ENCODE results near the gene ASXL1. TPM values are rescaled to one million over a fixed set of nuclear protein-coding genes. Genes with fewer than 3 reads are reported as not detected.

Gene ASXL1
- total RNA-seq, 1 experiment from 2014 or later: 22.7 TPM

DNA sequence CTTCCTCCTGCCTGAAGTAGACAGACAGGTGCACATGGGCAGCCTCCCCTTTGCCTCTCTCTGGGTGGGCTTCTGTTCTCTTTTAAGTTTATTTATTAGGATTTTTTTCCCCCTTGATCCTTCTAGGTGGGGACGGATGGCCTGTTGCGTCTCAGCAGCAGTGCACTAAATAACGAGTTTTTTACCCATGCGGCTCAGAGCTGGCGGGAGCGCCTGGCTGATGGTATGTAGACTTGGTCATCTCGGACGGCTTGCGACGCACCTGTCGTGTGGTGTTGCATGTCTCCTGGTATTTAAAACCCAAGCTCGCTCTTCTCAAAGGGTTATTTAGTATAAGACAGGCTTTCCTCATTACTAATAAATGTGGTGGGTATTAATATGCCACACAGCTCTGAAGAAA is 73.3 kb downstream of the ASXL1 start:
- Mint-ChIP-seq H3K27me3 (ENCODE audit: low read depth) (no peaks in the 10 kb centered on the region), H3K4me3 (no peak overlapping the region), H3K36me3 (peaks cover 28% of the 10 kb centered on the region), H3K9me3 (no peaks in the 10 kb centered on the region), H3K27ac (no peak overlapping the region), H3K4me1 (no peaks in the 10 kb centered on the region)
- CTCF ChIA-PET: interaction anchor here (0.5 kb wide), 1 partner anchor 578 kb away, joined by 3 read pairs; no protein-coding TSS in a partner anchor
- no peak for ATAC-seq
- POLR2A ChIA-PET: no interaction called here
- TF ChIP-seq, protein P1, sequence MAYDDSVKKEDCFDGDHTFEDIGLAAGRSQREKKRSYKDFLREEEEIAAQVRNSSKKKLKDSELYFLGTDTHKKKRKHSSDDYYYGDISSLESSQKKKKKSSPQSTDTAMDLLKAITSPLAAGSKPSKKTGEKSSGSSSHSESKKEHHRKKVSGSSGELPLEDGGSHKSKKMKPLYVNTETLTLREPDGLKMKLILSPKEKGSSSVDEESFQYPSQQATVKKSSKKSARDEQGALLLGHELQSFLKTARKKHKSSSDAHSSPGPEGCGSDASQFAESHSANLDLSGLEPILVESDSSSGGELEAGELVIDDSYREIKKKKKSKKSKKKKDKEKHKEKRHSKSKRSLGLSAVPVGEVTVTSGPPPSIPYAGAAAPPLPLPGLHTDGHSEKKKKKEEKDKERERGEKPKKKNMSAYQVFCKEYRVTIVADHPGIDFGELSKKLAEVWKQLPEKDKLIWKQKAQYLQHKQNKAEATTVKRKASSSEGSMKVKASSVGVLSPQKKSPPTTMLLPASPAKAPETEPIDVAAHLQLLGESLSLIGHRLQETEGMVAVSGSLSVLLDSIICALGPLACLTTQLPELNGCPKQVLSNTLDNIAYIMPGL (CRISPR knock-in tag; IDR thresholded peaks at IDR 0.05): no peak
- TF ChIP-seq GABPB1 (CRISPR knock-in tag; IDR thresholded peaks at IDR 0.05): no peak
- no peak for TF ChIP-seq TEAD1 (CRISPR knock-in tag; IDR thresholded peaks at IDR 0.05)
- TF ChIP-seq, protein P2, sequence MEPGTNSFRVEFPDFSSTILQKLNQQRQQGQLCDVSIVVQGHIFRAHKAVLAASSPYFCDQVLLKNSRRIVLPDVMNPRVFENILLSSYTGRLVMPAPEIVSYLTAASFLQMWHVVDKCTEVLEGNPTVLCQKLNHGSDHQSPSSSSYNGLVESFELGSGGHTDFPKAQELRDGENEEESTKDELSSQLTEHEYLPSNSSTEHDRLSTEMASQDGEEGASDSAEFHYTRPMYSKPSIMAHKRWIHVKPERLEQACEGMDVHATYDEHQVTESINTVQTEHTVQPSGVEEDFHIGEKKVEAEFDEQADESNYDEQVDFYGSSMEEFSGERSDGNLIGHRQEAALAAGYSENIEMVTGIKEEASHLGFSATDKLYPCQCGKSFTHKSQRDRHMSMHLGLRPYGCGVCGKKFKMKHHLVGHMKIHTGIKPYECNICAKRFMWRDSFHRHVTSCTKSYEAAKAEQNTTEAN (CRISPR knock-in tag; IDR thresholded peaks at IDR 0.05): no peak
- no peak for TF ChIP-seq OVOL2 (CRISPR knock-in tag; IDR thresholded peaks at IDR 0.05; ENCODE audit: borderline replicate concordance)
- no peak for DNase-seq (ENCODE audit: low spot score)

DNA sequence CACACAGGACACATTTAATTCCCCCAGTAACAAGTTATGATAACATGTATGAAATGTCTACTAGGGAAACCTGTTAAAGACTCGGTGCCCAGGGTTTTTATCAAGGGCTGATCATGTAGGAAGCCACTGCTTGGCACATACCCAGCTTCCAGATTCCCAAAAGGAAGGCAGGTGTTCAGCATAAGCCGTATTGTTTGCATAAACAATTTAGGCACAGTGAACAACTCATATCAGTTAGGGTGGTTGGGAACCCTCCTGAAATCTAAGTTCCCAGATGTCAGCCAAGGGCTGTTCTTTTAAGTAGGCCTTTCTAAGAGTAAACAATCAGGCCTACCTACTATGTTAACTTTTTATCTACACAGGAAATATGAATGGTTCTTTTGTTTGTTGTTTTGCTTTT is 74.1 kb downstream of the ASXL1 start:
- H3K27me3 Mint-ChIP-seq (ENCODE audit: low read depth): no peaks in the 10 kb centered on the region
- no peak for ATAC-seq

DNA sequence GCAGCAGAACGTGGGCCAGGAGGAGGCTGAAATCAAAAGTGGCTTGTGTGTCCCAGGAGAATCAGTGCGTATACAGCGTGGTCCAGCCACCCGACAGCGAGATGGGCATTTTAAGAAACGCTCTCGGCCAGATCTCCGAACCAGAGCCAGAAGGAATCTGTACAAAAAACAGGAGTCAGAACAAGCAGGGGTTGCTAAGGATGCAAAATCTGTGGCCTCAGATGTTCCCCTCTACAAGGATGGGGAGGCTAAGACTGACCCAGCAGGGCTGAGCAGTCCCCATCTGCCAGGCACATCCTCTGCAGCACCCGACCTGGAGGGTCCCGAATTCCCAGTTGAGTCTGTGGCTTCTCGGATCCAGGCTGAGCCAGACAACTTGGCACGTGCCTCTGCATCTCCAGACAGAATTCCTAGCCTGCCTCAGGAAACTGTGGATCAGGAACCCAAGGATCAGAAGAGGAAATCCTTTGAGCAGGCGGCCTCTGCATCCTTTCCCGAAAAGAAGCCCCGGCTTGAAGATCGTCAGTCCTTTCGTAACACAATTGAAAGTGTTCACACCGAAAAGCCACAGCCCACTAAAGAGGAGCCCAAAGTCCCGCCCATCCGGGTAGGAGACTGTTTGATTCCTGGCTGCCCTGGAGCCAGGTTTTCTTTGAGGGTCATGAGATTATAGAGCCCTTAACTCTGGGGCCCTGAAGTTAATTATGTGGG is 75.3 kb downstream of the ASXL1 start:
- POLR2A ChIA-PET: no interaction called here
- no peak overlapping the region for H3K4me3 Mint-ChIP-seq
- H3K36me3 Mint-ChIP-seq: peaks cover 28% of the 10 kb centered on the region

More for the DNA sequence above, 74.1 kb downstream of the ASXL1 start:
- ChIA-PET POLR2A (no interaction called here), CTCF (no interaction called here)
- Mint-ChIP-seq H3K9me3 (no peaks in the 10 kb centered on the region), H3K4me3 (no peak overlapping the region), H3K36me3 (peaks cover 28% of the 10 kb centered on the region), H3K27ac (no peak overlapping the region), H3K4me1 (no peaks in the 10 kb centered on the region)
- TF ChIP-seq, protein P3, sequence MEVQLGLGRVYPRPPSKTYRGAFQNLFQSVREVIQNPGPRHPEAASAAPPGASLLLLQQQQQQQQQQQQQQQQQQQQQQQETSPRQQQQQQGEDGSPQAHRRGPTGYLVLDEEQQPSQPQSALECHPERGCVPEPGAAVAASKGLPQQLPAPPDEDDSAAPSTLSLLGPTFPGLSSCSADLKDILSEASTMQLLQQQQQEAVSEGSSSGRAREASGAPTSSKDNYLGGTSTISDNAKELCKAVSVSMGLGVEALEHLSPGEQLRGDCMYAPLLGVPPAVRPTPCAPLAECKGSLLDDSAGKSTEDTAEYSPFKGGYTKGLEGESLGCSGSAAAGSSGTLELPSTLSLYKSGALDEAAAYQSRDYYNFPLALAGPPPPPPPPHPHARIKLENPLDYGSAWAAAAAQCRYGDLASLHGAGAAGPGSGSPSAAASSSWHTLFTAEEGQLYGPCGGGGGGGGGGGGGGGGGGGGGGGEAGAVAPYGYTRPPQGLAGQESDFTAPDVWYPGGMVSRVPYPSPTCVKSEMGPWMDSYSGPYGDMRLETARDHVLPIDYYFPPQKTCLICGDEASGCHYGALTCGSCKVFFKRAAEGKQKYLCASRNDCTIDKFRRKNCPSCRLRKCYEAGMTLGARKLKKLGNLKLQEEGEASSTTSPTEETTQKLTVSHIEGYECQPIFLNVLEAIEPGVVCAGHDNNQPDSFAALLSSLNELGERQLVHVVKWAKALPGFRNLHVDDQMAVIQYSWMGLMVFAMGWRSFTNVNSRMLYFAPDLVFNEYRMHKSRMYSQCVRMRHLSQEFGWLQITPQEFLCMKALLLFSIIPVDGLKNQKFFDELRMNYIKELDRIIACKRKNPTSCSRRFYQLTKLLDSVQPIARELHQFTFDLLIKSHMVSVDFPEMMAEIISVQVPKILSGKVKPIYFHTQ (CRISPR knock-in tag; IDR thresholded peaks at IDR 0.05): no peak
- TF ChIP-seq RELA (CRISPR knock-in tag; IDR thresholded peaks at IDR 0.05; ENCODE audit: borderline replicate concordance) (no peak), FOXP1 (CRISPR knock-in tag; IDR thresholded peaks at IDR 0.05; ENCODE audit: borderline replicate concordance) (no peak), ZNF317 (CRISPR knock-in tag; IDR thresholded peaks at IDR 0.05; ENCODE audit: borderline replicate concordance, low read depth) (no peak), JUN (CRISPR knock-in tag; IDR thresholded peaks at IDR 0.05) (no peak), ZBTB21 (CRISPR knock-in tag; IDR thresholded peaks at IDR 0.05; ENCODE audit: borderline replicate concordance) (no peak)
- no peak for DNase-seq (ENCODE audit: low spot score)

More for the DNA sequence above, 75.3 kb downstream of the ASXL1 start:
- ATAC-seq: no peak
- CTCF ChIA-PET: no interaction called here
- H3K27me3 Mint-ChIP-seq (ENCODE audit: low read depth): no peaks in the 10 kb centered on the region
- H3K27ac Mint-ChIP-seq: no peak overlapping the region
- no peaks in the 10 kb centered on the region for H3K9me3 Mint-ChIP-seq
- TF ChIP-seq ZNF671 (CRISPR knock-in tag; IDR thresholded peaks at IDR 0.05) (no peak), MXD4 (CRISPR knock-in tag; IDR thresholded peaks at IDR 0.05; ENCODE audit: borderline replicate concordance) (no peak), JAZF1 (CRISPR knock-in tag; IDR thresholded peaks at IDR 0.05) (no peak), HMGA2 (CRISPR knock-in tag; IDR thresholded peaks at IDR 0.05) (no peak), GRHL2 (CRISPR knock-in tag; IDR thresholded peaks at IDR 0.05; ENCODE audit: insufficient replicate concordance, severe bottlenecking) (no peak), ZNF416 (CRISPR knock-in tag; IDR thresholded peaks at IDR 0.05) (no peak), TCF7 (CRISPR knock-in tag; IDR thresholded peaks at IDR 0.05; ENCODE audit: low read depth) (no peak)
- TF ChIP-seq, protein P4, sequence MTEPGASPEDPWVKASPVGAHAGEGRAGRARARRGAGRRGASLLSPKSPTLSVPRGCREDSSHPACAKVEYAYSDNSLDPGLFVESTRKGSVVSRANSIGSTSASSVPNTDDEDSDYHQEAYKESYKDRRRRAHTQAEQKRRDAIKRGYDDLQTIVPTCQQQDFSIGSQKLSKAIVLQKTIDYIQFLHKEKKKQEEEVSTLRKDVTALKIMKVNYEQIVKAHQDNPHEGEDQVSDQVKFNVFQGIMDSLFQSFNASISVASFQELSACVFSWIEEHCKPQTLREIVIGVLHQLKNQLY (CRISPR knock-in tag; IDR thresholded peaks at IDR 0.05): no peak
- TF ChIP-seq, protein P5, sequence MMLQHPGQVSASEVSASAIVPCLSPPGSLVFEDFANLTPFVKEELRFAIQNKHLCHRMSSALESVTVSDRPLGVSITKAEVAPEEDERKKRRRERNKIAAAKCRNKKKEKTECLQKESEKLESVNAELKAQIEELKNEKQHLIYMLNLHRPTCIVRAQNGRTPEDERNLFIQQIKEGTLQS (CRISPR knock-in tag; conservative IDR thresholded peaks at IDR 0.05): no peak
- TF ChIP-seq, protein P6, sequence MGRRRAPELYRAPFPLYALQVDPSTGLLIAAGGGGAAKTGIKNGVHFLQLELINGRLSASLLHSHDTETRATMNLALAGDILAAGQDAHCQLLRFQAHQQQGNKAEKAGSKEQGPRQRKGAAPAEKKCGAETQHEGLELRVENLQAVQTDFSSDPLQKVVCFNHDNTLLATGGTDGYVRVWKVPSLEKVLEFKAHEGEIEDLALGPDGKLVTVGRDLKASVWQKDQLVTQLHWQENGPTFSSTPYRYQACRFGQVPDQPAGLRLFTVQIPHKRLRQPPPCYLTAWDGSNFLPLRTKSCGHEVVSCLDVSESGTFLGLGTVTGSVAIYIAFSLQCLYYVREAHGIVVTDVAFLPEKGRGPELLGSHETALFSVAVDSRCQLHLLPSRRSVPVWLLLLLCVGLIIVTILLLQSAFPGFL (CRISPR knock-in tag; IDR thresholded peaks at IDR 0.05; ENCODE audit: borderline replicate concordance): no peak
- DNase-seq (ENCODE audit: low spot score): no peak
- no peaks in the 10 kb centered on the region for H3K4me1 Mint-ChIP-seq
